ENCODE data around the gene ARL15. TPM values are rescaled to one million over a fixed set of nuclear protein-coding genes. Genes with fewer than 3 reads are reported as not detected.

Gene ARL15
- total RNA-seq, 2 experiments from 2014 or later, result 13.5 to 13.8 TPM

DNA sequence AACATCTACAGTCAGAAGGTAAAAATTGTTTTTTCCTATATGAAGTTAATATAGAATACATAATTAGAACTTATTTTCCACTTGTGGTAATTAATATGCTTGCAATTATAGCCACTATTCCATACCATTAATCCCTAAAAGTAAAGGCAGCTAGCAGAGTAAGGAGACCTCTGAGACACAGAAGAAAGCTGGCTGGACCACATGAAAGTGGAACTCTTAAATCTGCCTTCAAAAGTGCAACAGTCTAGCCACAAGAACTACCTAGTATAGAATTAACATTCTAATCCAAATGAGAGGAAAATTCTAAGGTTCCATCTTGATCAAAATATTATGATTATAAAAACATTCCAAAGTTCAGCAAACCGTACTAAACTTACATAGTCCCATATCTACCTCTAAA is 37.6 kb downstream of the ARL15 start:
- peaks cover 2% of the 10 kb centered on the region for H3K9me3 Mint-ChIP-seq
- no peaks in the 10 kb centered on the region for H3K27me3 Mint-ChIP-seq
- ChIA-PET POLR2A (no interaction called here), CTCF (no interaction called here)
- H3K4me1 Mint-ChIP-seq, result no peaks in the 10 kb centered on the region
- H3K4me3 Mint-ChIP-seq, result no peak overlapping the region
- no peak overlapping the region for H3K27ac Mint-ChIP-seq
- DNase-seq, result no peak
- peaks cover 4% of the 10 kb centered on the region for H3K36me3 Mint-ChIP-seq (ENCODE audit: low read depth)

DNA sequence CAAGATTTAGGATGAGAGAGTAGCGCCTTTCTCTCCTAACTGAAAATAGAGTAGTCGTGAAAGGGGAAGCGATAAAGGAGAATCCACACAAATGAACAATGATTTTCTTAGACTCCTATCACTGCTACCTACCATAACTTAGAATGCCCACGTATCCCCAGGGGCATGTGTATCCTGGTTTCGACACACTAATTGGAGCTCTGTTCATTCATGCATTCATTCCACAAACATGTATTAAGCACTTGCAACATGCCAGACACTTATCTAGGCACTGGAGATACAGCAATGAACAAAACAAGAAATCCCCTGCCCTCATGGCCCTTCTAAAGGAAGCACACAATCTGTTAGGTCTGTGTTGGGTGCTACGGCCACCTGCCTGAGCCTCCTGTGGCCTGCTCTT is 40.0 kb downstream of the ARL15 start:
- Mint-ChIP-seq H3K9me3 (no peaks in the 10 kb centered on the region), H3K27ac (no peak overlapping the region), H3K4me3 (no peak overlapping the region), H3K4me1 (no peaks in the 10 kb centered on the region), H3K36me3 (ENCODE audit: low read depth) (no peaks in the 10 kb centered on the region), H3K27me3 (no peaks in the 10 kb centered on the region)
- CTCF ChIA-PET, result no interaction called here
- no peak for DNase-seq
- POLR2A ChIA-PET, result no interaction called here

DNA sequence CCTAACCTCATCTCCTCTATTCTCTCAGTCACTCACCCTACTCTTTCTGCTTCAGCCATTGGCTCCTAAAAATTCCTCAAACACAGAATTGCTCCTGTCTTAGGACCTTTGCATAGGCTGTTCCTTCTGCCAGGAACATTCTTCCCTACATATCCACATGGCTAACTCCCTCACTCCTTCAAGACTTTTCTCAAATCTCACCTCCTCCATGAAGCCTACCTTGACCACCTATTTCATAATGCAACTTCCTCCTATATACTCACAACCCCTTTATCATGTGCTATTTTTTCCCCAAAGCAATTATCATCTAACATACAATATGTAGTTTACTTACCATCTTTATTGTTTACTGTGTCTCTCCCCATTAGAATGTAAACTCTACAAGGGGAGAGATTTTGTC is 45.8 kb downstream of the ARL15 start:
- ChIA-PET POLR2A (no interaction called here), CTCF (no interaction called here)
- Mint-ChIP-seq H3K27ac (no peak overlapping the region), H3K36me3 (ENCODE audit: low read depth) (no peaks in the 10 kb centered on the region), H3K4me3 (no peak overlapping the region), H3K27me3 (no peaks in the 10 kb centered on the region), H3K4me1 (no peaks in the 10 kb centered on the region), H3K9me3 (no peaks in the 10 kb centered on the region)
- DNase-seq, result no peak

DNA sequence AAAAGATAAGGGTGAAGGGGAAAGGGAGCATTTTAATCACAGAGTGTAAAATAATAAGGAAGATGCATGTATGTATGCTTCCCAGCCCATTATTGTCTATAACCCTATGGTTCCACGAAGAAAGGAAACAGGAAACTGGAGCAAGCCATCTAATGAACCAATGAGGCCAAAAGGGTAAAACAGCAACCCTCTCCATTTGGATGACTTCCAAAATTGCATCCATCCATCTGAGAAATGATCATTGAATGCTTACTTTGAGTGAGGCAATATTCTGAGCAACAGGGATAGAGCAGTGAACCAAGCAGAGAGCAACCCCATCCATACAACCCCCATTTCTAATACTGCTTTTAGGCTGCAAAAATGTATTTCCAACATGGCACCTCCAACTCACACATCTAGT is 46.9 kb downstream of the ARL15 start:
- no peak overlapping the region for H3K4me3 Mint-ChIP-seq
- H3K36me3 Mint-ChIP-seq (ENCODE audit: low read depth), result no peaks in the 10 kb centered on the region
- H3K27ac Mint-ChIP-seq, result no peak overlapping the region
- no peaks in the 10 kb centered on the region for H3K9me3 Mint-ChIP-seq
- ChIA-PET POLR2A (no interaction called here), CTCF (no interaction called here)
- no peaks in the 10 kb centered on the region for H3K4me1 Mint-ChIP-seq
- no peaks in the 10 kb centered on the region for H3K27me3 Mint-ChIP-seq
- DNase-seq, result no peak

DNA sequence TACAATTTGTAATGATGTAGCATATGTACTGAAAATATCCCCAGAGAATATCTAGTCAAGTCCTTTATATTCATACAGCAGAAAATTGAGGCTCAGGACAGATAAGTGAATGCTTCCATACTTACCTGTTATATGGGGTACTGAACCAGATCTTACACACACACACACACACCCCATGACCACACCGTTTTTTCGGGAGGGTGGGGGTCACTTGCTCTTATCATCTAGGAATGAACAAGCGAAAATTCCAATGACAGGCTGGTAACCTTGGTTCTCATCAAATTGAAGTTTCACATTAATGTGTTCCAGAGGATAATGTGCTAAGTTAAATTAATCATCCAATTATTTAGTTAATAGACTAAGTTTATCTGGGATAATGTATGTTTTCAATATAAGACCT is 48.8 kb downstream of the ARL15 start:
- CTCF ChIA-PET, result no interaction called here
- H3K27me3 Mint-ChIP-seq, result no peaks in the 10 kb centered on the region
- H3K27ac Mint-ChIP-seq, result no peak overlapping the region
- POLR2A ChIA-PET, result no interaction called here
- H3K4me3 Mint-ChIP-seq, result no peak overlapping the region
- H3K9me3 Mint-ChIP-seq, result no peaks in the 10 kb centered on the region
- peaks cover 2% of the 10 kb centered on the region for H3K4me1 Mint-ChIP-seq
- no peaks in the 10 kb centered on the region for H3K36me3 Mint-ChIP-seq (ENCODE audit: low read depth)
- no peak for DNase-seq

DNA sequence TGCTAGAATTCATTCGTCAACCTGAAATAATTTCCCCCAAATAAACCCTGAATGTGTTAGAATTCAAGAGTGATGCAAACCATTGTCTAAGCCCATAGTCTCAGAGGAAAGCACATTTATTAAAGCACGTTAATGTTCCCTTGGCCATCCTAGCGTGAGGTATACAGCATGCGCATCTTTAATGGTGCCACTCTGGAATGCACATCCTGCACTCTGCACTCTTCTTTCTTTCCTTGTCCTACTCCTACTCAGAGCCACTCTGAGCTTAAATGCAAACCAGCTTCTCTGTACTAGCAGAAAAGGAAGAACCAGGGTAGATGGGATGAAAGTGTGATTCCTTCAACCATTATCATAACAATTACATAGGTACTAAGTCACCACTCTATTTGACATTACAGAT is 50.4 kb downstream of the ARL15 start:
- Mint-ChIP-seq H3K4me3 (no peak overlapping the region), H3K27me3 (no peaks in the 10 kb centered on the region), H3K36me3 (ENCODE audit: low read depth) (peaks cover 2% of the 10 kb centered on the region), H3K4me1 (peaks cover 7% of the 10 kb centered on the region), H3K9me3 (no peaks in the 10 kb centered on the region), H3K27ac (no peak overlapping the region)
- no peak for DNase-seq
- CTCF ChIA-PET, result no interaction called here
- POLR2A ChIA-PET, result no interaction called here

DNA sequence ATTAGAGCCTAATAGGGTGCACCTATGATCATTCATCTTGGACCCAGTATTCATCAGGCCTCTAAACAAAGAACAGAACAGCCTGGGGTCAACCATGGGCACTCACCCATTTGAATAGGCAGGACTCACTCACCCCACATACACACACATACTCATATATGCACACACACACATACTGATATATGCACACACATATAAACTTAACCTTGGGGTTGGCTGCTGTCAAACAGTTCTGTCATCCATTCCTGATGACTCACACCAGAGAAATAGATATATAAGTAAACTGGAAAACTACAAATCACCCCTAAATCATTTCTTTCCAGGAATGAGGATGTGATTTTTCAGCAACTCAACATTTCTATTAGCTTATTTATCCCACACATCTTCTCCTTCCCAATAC is 51.3 kb downstream of the ARL15 start:
- DNase-seq, result no peak
- H3K4me3 Mint-ChIP-seq, result no peak overlapping the region
- ChIA-PET POLR2A (no interaction called here), CTCF (interaction anchor here (1.5 kb wide), 1 partner anchor 160 kb away, joined by 3 read pairs; no protein-coding TSS in a partner anchor)
- H3K27me3 Mint-ChIP-seq, result no peaks in the 10 kb centered on the region
- peaks cover 7% of the 10 kb centered on the region for H3K4me1 Mint-ChIP-seq
- no peaks in the 10 kb centered on the region for H3K9me3 Mint-ChIP-seq
- H3K27ac Mint-ChIP-seq, result no peak overlapping the region
- H3K36me3 Mint-ChIP-seq (ENCODE audit: low read depth), result peaks cover 2% of the 10 kb centered on the region

DNA sequence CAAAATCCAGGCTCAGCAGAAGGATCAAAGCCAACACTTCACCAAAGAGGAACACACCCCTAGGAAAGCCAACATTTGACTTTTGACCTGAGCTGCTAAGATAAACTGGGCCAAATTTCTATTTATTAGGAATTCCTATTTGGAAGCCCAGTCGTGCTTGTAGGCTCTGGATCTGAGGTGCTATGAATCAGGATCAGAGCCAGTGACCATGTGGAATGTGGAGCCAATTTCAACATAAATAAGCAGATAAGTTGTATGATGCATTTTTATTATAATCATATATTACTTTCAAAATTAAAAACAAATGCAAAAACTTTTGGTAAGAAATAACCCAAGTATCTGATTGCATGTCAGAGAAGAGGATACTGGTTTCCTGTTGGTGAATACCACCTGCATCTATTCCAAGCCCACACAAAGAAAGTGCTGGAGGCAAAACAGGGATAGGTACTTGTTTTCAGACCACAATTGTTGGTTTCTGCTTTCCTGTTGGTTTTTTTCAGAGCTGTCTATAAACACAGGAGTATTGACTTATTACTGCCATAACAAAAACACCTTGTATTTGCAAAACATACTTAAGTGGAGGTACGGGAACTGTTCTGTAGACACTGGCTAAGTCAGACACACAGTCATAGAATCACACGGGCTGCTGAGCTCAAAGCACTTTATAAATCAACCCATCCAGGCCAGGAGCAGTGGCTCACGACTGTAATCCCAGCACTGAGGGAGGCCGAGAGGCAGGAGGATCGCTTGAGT is 52.8 kb downstream of the ARL15 start:
- H3K27me3 Mint-ChIP-seq, result no peaks in the 10 kb centered on the region
- POLR2A ChIA-PET, result no interaction called here
- peaks cover 2% of the 10 kb centered on the region for H3K36me3 Mint-ChIP-seq (ENCODE audit: low read depth)
- H3K27ac Mint-ChIP-seq, result no peak overlapping the region
- DNase-seq, result no peak
- peaks cover 7% of the 10 kb centered on the region for H3K4me1 Mint-ChIP-seq
- no peak overlapping the region for H3K4me3 Mint-ChIP-seq
- no peaks in the 10 kb centered on the region for H3K9me3 Mint-ChIP-seq
- CTCF ChIA-PET, result interaction anchor here (0.7 to 1.5 kb wide), 3 partner anchors 10 to 232 kb away, joined by 3 to 4 read pairs (median 4); no protein-coding TSS in a partner anchor

DNA sequence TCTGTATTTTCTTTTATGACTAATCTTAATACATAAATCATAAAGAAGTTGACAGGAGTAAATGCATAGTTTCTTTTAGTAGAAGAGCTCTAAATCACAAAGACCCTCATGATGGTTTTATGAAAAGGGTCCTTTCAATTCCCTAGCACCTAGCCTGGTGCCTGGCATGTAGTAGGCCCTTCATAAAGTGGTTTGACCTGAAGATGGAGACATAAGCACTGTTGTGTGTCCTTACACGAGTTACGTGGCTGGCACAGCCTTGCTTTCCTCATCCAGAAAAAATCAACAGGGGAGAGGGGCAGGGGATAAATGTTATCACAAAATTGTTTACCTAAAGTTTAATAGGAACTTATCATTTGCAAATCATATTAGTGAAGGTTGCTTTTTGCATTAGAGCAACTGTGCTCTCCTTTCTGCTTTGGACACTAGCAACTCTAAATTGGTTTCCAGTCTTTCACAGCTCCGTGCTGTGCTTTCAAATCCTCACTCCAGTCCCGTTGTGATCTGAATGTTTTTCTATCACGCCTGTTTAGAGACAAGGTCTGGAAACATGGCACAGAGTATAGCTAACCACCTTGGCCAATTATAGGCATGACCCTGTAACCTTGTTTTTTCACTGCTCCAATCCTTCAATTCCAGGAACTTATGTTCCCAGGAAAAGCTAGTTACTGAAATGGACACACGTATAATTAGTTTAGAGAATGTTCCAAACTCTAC is 55.7 kb downstream of the ARL15 start:
- Mint-ChIP-seq H3K27me3 (no peaks in the 10 kb centered on the region), H3K4me3 (no peak overlapping the region), H3K4me1 (peaks cover 7% of the 10 kb centered on the region), H3K27ac (no peak overlapping the region), H3K9me3 (no peaks in the 10 kb centered on the region), H3K36me3 (ENCODE audit: low read depth) (peaks cover 2% of the 10 kb centered on the region)
- ChIA-PET CTCF (interaction anchor here (0.9 to 1.3 kb wide), 2 partner anchors 11 to 25 kb away, joined by 3 to 4 read pairs; no protein-coding TSS in a partner anchor), POLR2A (no interaction called here)
- DNase-seq, result no peak

DNA sequence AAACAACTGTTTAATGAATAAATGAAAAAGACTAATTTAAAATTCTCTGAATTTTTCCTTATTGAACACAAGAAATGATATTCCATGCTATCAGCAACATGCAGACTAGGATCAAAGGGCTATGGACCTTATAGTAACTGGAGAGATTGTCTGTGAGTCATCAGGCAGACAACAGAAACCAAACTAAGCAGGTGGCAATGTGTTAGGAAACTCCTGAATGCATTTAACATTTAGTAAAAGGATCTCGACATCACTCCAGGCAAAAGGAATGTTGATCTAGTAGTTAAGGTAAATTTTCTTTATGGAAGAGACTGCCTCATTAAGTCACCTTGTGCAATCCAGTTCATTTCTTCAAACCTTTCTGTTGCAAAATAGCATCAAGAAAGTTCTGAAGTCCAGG is 58.4 kb downstream of the ARL15 start:
- no peaks in the 10 kb centered on the region for H3K27me3 Mint-ChIP-seq
- no peak for DNase-seq
- H3K36me3 Mint-ChIP-seq (ENCODE audit: low read depth), result peaks cover 2% of the 10 kb centered on the region
- no peak overlapping the region for H3K4me3 Mint-ChIP-seq
- H3K4me1 Mint-ChIP-seq, result peaks cover 5% of the 10 kb centered on the region
- ChIA-PET POLR2A (no interaction called here), CTCF (no interaction called here)
- no peaks in the 10 kb centered on the region for H3K9me3 Mint-ChIP-seq
- no peak overlapping the region for H3K27ac Mint-ChIP-seq

DNA sequence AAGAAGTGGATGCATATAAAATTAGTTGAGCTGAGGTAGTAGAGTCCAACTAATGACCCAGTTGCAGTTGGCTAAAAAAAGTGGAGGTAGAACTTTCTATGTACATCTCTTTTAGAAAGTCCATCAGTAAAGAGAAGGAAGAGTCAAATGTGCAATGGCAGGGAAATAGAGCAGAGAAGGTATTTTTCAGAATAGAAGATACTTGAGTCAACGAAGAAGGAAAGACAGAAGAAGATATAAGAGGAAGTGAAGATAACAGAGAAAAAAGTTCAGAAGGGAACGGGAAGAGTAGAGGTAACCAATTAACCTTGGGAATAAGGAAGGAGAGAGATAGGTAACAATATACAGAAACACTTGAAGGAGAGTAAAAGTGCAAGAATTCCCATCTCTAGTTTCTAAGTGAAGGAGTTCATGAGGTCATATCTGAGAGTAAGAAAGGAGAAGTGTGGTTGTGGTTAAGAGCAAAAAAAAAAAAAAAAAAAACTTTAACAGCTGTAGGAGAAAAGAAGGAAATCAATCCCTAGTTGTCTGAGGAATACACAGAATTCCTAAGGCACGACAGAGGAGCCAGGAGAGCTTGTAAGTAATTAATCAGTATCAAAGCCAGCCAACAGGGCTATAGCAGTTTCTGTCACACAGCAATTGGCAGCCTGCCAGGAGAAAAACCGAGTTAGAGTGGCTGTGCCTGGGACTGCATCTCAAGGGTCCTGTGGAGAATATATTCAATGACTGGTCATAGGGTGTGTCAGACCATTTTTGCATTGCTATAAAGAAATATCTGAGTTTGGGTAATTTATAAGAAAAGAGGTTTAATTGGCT is 61.0 kb downstream of the ARL15 start:
- Mint-ChIP-seq H3K27ac (no peak overlapping the region), H3K36me3 (ENCODE audit: low read depth) (no peaks in the 10 kb centered on the region), H3K4me1 (no peaks in the 10 kb centered on the region), H3K4me3 (no peak overlapping the region), H3K27me3 (no peaks in the 10 kb centered on the region), H3K9me3 (no peaks in the 10 kb centered on the region)
- ChIA-PET POLR2A (no interaction called here), CTCF (no interaction called here)
- no peak for DNase-seq

DNA sequence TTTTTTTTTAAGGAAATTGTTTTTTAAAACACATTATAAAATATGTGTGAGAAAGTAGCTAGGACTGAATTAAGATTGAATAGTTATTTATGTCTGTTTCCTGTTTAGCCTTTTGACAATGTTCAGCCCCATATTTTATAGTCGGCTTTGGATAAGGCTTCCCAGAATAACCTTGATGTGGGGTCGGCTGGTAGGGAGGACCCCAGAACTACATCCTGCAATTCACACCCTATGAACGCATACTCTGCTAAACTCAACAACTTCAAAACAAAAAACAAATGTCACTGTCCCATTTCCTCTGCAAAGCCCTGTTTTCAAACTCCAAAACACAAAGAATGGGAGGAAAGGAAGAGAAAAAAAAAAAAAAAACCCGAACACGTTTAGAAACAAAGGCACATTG is 63.1 kb downstream of the ARL15 start:
- Mint-ChIP-seq H3K27me3 (no peaks in the 10 kb centered on the region), H3K4me1 (no peaks in the 10 kb centered on the region), H3K4me3 (no peak overlapping the region), H3K9me3 (no peaks in the 10 kb centered on the region), H3K27ac (no peak overlapping the region), H3K36me3 (ENCODE audit: low read depth) (no peaks in the 10 kb centered on the region)
- ChIA-PET POLR2A (no interaction called here), CTCF (interaction anchor here (0.7 to 1.6 kb wide), 5 partner anchors 11 to 620 kb away, joined by 3 to 5 read pairs (median 4); no protein-coding TSS in a partner anchor)
- DNase-seq, result no peak

DNA sequence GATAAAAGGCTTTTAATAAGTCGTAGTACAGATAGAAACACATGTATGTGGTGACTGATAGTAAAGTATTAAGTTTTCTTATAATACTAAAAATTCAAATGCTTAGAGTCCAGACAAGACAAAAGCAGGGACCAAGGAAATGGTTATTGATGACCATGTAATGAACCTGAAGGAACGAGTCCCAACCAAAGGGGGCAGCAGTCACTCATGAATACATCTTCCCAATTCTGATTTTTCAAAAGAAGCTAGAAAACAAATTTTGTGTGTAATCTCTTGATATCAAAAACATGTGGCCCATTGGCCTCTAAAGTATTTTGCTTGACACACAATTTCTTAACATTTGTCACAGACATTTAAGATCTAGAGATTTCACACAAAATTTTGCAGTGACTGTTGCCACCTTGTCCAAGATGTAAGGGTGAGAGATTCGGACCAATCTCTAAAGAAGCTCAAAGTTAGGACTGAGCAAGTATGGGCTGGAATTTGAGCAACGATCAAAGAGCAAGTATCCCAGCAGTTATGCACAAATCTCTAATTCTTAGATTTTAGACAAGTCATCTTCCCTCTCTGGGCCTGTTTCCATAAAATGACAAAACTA is 66.8 kb downstream of the ARL15 start:
- POLR2A ChIA-PET, result no interaction called here
- H3K9me3 Mint-ChIP-seq, result no peaks in the 10 kb centered on the region
- CTCF ChIA-PET, result interaction anchor here (0.7 to 1.9 kb wide), 11 partner anchors 9 to 273 kb away, joined by 3 to 21 read pairs (median 4); no protein-coding TSS in a partner anchor
- H3K36me3 Mint-ChIP-seq (ENCODE audit: low read depth), result no peaks in the 10 kb centered on the region
- no peak overlapping the region for H3K4me3 Mint-ChIP-seq
- no peaks in the 10 kb centered on the region for H3K27me3 Mint-ChIP-seq
- no peak overlapping the region for H3K27ac Mint-ChIP-seq
- peak; percentile 27 for DNase-seq
- H3K4me1 Mint-ChIP-seq, result no peaks in the 10 kb centered on the region

All from activated CD4-positive, alpha-beta memory T cell treated with anti-CD3 and anti-CD28 coated beads, Interleukin-2, amount 10 ng/mL, durations not matched to agents 7 days and 5 days (primary cell).